Activated CD8-positive, alpha-beta memory T cell treated with anti-CD3 and anti-CD28 coated beads, Interleukin-2, amount 50 U/mL, for 24 hours (primary cell): ENCODE measurements around the gene GPR6.

Experiments used
- DNase-seq: peaks from one replicate; pipeline ENCODE4 v3.0.0-alpha.2; 2020; ENCODE audit errors: extremely low read depth

Gene GPR6

GRCh38 chr6:109978174-109979032 is at the start of gene GPR6:
GPR6 (plus strand) TSS chr6:109978311; CDS start chr6:109979113, 802 bp downstream.
- no peak for DNase-seq

GRCh38 chr6:109934293-109934692 is 43.8 kb upstream of the GPR6 start:
- DNase-seq = no peak

- DNase-seq = no peak
Observed at GRCh38 chr6:109939654-109940053, 38.5 kb upstream of the GPR6 start.

GRCh38 chr6:109944448-109944847 is 33.7 kb upstream of the GPR6 start:
- DNase-seq = no peak

GRCh38 chr6:109945091-109945490 is 33.0 kb upstream of the GPR6 start:
- no peak for DNase-seq

- DNase-seq = no peak
Observed at GRCh38 chr6:109946979-109947378, 31.1 kb upstream of the GPR6 start.

- DNase-seq = no peak
Observed at GRCh38 chr6:109949281-109950065, 28.6 kb upstream of the GPR6 start.

- DNase-seq = no peak
Observed at GRCh38 chr6:109955491-109955890, 22.6 kb upstream of the GPR6 start.

- DNase-seq = no peak
Observed at GRCh38 chr6:109958626-109959025, 19.5 kb upstream of the GPR6 start.

GRCh38 chr6:109961611-109962041 is 16.5 kb upstream of the GPR6 start:
- no peak for DNase-seq

GRCh38 chr6:109962271-109962670 is 15.8 kb upstream of the GPR6 start:
- no peak for DNase-seq

GRCh38 chr6:109963598-109964170 is 14.4 kb upstream of the GPR6 start:
- DNase-seq = no peak

- DNase-seq = no peak
Observed at GRCh38 chr6:109964949-109965348, 13.2 kb upstream of the GPR6 start.

GRCh38 chr6:109966299-109966698 is 11.8 kb upstream of the GPR6 start:
- no peak for DNase-seq

GRCh38 chr6:109977791-109978173 is 329 bp upstream of the GPR6 start:
- no peak for DNase-seq

- DNase-seq = no peak
Observed at GRCh38 chr6:109979033-109979921, 1.2 kb downstream of the GPR6 start.

GRCh38 chr6:109984410-109984809 is 6.3 kb downstream of the GPR6 start:
- DNase-seq = no peak

- DNase-seq = no peak
Observed at GRCh38 chr6:109987196-109987595, 9.1 kb downstream of the GPR6 start.

- no peak for DNase-seq
Observed at GRCh38 chr6:109991201-109992101, 13.3 kb downstream of the GPR6 start.

GRCh38 chr6:109998159-109998785 is 20.2 kb downstream of the GPR6 start:
- DNase-seq = no peak
